Glutamatergic neuron (in vitro differentiated cells): Measurements from ENCODE around the gene KRTAP5-6. TPM values are rescaled to one million over a fixed set of nuclear protein-coding genes. Genes with fewer than 3 reads are reported as not detected.

Experiments used
- DNase-seq: peaks from one replicate; pipeline ENCODE4 v3.0.0; 2022
- H3K27ac Mint-ChIP-seq: one replicate; pipeline ENCODE4 v1.8.0; 2020; ENCODE audit warnings: mild to moderate bottlenecking, mixed read lengths, inconsistent platforms; ENCODE audit not compliant: unreplicated experiment
- H3K27me3 Mint-ChIP-seq: one replicate; pipeline ENCODE4 v1.8.0; 2020; ENCODE audit warnings: mild to moderate bottlenecking, moderate library complexity, mixed read lengths, inconsistent platforms; ENCODE audit not compliant: unreplicated experiment
- H3K36me3 Mint-ChIP-seq: one replicate; pipeline ENCODE4 v1.8.0; 2020; ENCODE audit warnings: mild to moderate bottlenecking, mixed read lengths, inconsistent platforms; ENCODE audit not compliant: unreplicated experiment
- H3K4me1 Mint-ChIP-seq: one replicate; pipeline ENCODE4 v1.8.0; 2020; ENCODE audit warnings: mild to moderate bottlenecking, low read depth, mixed read lengths, inconsistent platforms; ENCODE audit not compliant: unreplicated experiment
- H3K4me3 Mint-ChIP-seq: one replicate; pipeline ENCODE4 v1.8.0; 2020; ENCODE audit warnings: mild to moderate bottlenecking, mixed read lengths, inconsistent platforms; ENCODE audit not compliant: unreplicated experiment
- H3K9me3 Mint-ChIP-seq: one replicate; pipeline ENCODE4 v1.8.0; 2020; ENCODE audit warnings: mild to moderate bottlenecking, moderate library complexity, mixed read lengths, inconsistent platforms; ENCODE audit not compliant: unreplicated experiment
- CTCF ChIP-seq: fragments of 200-600 bp; sonication (generic); IDR thresholded peaks from one replicate; pipeline ENCODE4 v1.5.0; 2021; ENCODE audit not compliant: partially characterized antibody, unreplicated experiment
- total RNA-seq: library from RNA; stranded (reverse); fragmentation: NEBNext Ultra II Directional; extraction: Animal tissue kit (Norgen Biotek cat#: 25700); gene quantifications from one replicate; pipeline ENCODE4 v1.2.1, GENCODE V29; 2021; ENCODE audit not compliant: unreplicated experiment

KRTAP5-6 gene
- total RNA-seq, 1 donor from 2014 or later: not detected

GRCh38 chr11:1650918-1651262 lies 46.1 kb upstream of the KRTAP5-6 start:
- Mint-ChIP-seq H3K27me3 (peaks cover 5% of the 10 kb centered on the region), H3K4me3 (no peak overlapping the region), H3K4me1 (no peaks in the 10 kb centered on the region)

GRCh38 chr11:1651411-1651980 lies 45.5 kb upstream of the KRTAP5-6 start:
- Mint-ChIP-seq H3K36me3 (no peaks in the 10 kb centered on the region), H3K27me3 (peaks cover 5% of the 10 kb centered on the region), H3K4me1 (no peaks in the 10 kb centered on the region), H3K9me3 (peaks cover 3% of the 10 kb centered on the region), H3K4me3 (no peak overlapping the region), H3K27ac (no peak overlapping the region)
- TF ChIP-seq CTCF: no peak
- no peak for DNase-seq

More at GRCh38 chr11:1650918-1651262, 46.1 kb upstream of the KRTAP5-6 start:
- Mint-ChIP-seq H3K9me3 (peaks cover 3% of the 10 kb centered on the region), H3K27ac (no peak overlapping the region), H3K36me3 (no peaks in the 10 kb centered on the region)
- TF ChIP-seq CTCF: no peak
- DNase-seq: no peak

GRCh38 chr11:1652026-1652425 lies 45.0 kb upstream of the KRTAP5-6 start:
- TF ChIP-seq CTCF: no peak
- H3K27me3 Mint-ChIP-seq: peaks cover 5% of the 10 kb centered on the region
- peaks cover 3% of the 10 kb centered on the region for H3K9me3 Mint-ChIP-seq
- H3K4me3 Mint-ChIP-seq: no peak overlapping the region
- no peaks in the 10 kb centered on the region for H3K4me1 Mint-ChIP-seq
- H3K27ac Mint-ChIP-seq: no peak overlapping the region
- no peaks in the 10 kb centered on the region for H3K36me3 Mint-ChIP-seq
- no peak for DNase-seq

GRCh38 chr11:1652442-1652770 lies 44.6 kb upstream of the KRTAP5-6 start:
- no peaks in the 10 kb centered on the region for H3K36me3 Mint-ChIP-seq
- DNase-seq: no peak
- no peak for TF ChIP-seq CTCF
- H3K27ac Mint-ChIP-seq: no peak overlapping the region
- H3K27me3 Mint-ChIP-seq: peaks cover 5% of the 10 kb centered on the region
- H3K9me3 Mint-ChIP-seq: peaks cover 3% of the 10 kb centered on the region
- no peaks in the 10 kb centered on the region for H3K4me1 Mint-ChIP-seq
- no peak overlapping the region for H3K4me3 Mint-ChIP-seq

GRCh38 chr11:1652771-1653540 lies 44.0 kb upstream of the KRTAP5-6 start:
- Mint-ChIP-seq H3K27me3 (peaks cover 5% of the 10 kb centered on the region), H3K4me3 (no peak overlapping the region), H3K4me1 (no peaks in the 10 kb centered on the region), H3K9me3 (peaks cover 3% of the 10 kb centered on the region), H3K27ac (no peak overlapping the region), H3K36me3 (no peaks in the 10 kb centered on the region)
- DNase-seq: peak; percentile 87
- peak; percentile 99 for TF ChIP-seq CTCF
